Measurements from ENCODE around the gene AASDH.

DNA sequence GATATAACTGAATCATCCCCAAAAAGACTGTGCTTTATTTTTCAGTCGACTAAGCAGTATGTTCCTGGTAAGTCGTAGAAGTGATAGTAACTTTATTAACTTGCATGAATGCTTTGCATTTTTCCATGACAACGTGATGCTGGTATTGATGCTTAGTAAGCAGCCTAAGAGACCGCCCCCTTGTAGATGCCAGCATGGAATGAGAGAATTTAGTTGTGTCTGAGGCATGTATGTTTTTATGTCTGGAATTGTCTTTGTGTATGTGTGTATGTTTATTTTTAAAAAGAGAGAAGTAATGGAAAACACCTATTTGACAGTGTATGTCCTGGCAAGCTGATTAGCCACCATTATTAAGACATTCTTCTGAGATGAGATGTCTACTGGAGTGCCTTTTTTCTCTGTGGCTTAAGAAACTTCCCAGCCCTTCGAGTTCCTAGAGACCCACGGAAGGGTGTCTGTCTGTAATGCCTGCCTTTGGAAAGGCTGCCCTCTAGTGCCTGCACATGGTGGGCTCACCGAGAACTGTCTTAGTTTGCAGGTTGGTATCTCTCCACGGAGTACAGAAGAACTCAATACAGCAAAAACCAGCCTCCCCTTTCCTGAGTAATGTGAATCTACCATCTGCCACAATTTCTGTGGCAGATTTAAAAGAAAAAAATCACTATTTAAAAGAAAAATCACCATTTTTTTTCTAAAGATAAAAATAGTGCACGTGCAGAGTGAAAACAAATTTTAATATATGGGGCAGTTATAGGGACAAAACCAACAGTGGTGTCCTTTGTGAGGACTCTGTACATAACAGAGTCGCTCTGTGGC, 85.9 kb downstream of the AASDH start:
- TF ChIP-seq, protein P1, sequence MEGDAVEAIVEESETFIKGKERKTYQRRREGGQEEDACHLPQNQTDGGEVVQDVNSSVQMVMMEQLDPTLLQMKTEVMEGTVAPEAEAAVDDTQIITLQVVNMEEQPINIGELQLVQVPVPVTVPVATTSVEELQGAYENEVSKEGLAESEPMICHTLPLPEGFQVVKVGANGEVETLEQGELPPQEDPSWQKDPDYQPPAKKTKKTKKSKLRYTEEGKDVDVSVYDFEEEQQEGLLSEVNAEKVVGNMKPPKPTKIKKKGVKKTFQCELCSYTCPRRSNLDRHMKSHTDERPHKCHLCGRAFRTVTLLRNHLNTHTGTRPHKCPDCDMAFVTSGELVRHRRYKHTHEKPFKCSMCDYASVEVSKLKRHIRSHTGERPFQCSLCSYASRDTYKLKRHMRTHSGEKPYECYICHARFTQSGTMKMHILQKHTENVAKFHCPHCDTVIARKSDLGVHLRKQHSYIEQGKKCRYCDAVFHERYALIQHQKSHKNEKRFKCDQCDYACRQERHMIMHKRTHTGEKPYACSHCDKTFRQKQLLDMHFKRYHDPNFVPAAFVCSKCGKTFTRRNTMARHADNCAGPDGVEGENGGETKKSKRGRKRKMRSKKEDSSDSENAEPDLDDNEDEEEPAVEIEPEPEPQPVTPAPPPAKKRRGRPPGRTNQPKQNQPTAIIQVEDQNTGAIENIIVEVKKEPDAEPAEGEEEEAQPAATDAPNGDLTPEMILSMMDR (conservative IDR thresholded peaks at IDR 0.05; ENCODE audit: low read length), result peak; percentile 98
- no peak for TF ChIP-seq EZH2phosphoT487 (IDR thresholded peaks at IDR 0.05; ENCODE audit: borderline replicate concordance, low read depth, low read length)

Measured in OCI-LY7 (cell line).